Ascending aorta (tissue), 2 donors: ENCODE data around the gene PDIA3. TPM values are rescaled to one million over a fixed set of nuclear protein-coding genes. Genes with fewer than 3 reads are reported as not detected.
A peak's percentile ranks its signal among the peaks of the same experiment; 100 is the strongest.

Experiments
- DNase-seq, 2 donors: peaks; one replicate each; pipeline ENCODE4 v3.0.0-alpha.2; 2019; ENCODE audit warnings: low spot score in 2 of 2
- H3K27ac ChIP-seq, 2 donors: fragments of 200-600 bp; sonication (generic); one replicate each; pipeline ENCODE4 v1.5.1; 2016 to 2017; ENCODE audit warnings: mild to moderate bottlenecking in 1 of 2
- H3K27me3 ChIP-seq: fragments of 200-600 bp; sonication (generic); one replicate; pipeline ENCODE4 v1.5.1; 2017
- H3K36me3 ChIP-seq, 2 donors: fragments of 200-600 bp; sonication (generic); one replicate each; pipeline ENCODE4 v1.5.1; 2016
- H3K4me1 ChIP-seq, 2 donors: fragments of 200-600 bp; sonication (generic); one replicate each; pipeline ENCODE4 v1.5.1; 2016 to 2017; ENCODE audit warnings: mild to moderate bottlenecking in 1 of 2
- H3K4me3 ChIP-seq, 2 donors: fragments of 200-600 bp; sonication (generic); one replicate each; pipeline ENCODE4 v1.5.1; 2016 to 2017; ENCODE audit warnings: mild to moderate bottlenecking in 1 of 2
- H3K9me3 ChIP-seq, 2 donors: fragments of 200-600 bp; sonication (generic); one replicate each; pipeline ENCODE4 v1.5.1; 2016
- intact Hi-C: fragments of 100-400 bp; cut with DNase I; formaldehyde crosslinking; loops from one replicate; pipeline ENCODE4 v1.15.1; 2023
- total RNA-seq: library from RNA; depleted of rRNA; stranded (reverse); fragments of >200 nt; gene quantifications from one replicate; pipeline ENCODE4 v1.1.0, GENCODE V29; 2016
- TF ChIP-seq, protein P1 (sequence below), 3 experiments: fragments of 200-600 bp in 2 of 3; fragments of 450-650 bp in 1 of 3; sonication (generic) in 2 of 3; IDR thresholded peaks; one replicate each; pipeline ENCODE4 v1.5.1; 2016 to 2019; ENCODE audit warnings: antibody characterized with exemption in 3 of 3, mild to moderate bottlenecking in 1 of 3, moderate library complexity in 1 of 3

Gene PDIA3
- total RNA-seq, 1 donor from 2014 or later, result 89.1 TPM

DNA sequence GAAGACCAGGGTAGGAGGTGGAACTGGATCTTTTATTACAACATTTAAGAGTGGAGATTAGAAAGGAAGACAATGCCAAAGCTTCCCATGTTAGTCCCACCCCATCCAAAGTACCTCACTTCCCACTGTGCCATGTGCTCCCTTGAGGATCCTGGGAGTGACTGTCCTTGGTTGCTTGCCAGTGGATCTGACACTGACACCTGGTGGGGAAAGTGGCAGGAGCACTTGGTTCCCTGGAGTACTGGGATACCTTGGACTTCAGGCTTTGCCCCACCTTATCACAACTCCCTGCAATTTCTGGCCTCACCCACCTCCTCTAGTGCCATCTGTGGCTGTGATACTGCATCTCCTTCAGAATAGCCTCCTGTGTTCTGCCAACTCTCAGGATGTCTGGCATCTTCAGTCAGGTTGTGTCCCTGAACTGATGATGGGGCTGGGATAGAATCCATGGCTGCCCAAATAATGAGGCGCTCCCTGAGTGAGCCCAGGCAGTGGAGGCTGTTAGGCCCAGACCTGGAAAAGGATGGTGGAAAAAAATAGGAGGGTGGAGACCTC, 29.2 kb downstream of the PDIA3 start:
- Histone ChIP-seq H3K36me3 (peaks cover 18 to 39% of the 10 kb centered on the region in 2 donors), H3K27ac (peak overlapping the region; percentile 88 to 92), H3K4me3 (peak overlapping the region in 1 of 2 donors; percentile 73), H3K27me3 (no peaks in the 10 kb centered on the region), H3K9me3 (no peaks in the 10 kb centered on the region), H3K4me1 (peaks cover 0 to 11% of the 10 kb centered on the region in 2 donors)
- DNase-seq, result peak in 1 of 2 donors; percentile 72
- intact Hi-C loops, result loop anchor here (10.0 kb wide), 2 partner anchors 49 to 261 kb away; partner anchors contain the start of genes MAP1A, MFAP1 and WDR76
- TF ChIP-seq, protein P1, sequence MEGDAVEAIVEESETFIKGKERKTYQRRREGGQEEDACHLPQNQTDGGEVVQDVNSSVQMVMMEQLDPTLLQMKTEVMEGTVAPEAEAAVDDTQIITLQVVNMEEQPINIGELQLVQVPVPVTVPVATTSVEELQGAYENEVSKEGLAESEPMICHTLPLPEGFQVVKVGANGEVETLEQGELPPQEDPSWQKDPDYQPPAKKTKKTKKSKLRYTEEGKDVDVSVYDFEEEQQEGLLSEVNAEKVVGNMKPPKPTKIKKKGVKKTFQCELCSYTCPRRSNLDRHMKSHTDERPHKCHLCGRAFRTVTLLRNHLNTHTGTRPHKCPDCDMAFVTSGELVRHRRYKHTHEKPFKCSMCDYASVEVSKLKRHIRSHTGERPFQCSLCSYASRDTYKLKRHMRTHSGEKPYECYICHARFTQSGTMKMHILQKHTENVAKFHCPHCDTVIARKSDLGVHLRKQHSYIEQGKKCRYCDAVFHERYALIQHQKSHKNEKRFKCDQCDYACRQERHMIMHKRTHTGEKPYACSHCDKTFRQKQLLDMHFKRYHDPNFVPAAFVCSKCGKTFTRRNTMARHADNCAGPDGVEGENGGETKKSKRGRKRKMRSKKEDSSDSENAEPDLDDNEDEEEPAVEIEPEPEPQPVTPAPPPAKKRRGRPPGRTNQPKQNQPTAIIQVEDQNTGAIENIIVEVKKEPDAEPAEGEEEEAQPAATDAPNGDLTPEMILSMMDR (IDR thresholded peaks at IDR 0.05), result no peak

GRCh38 chr15:43776101-43776717, 30.0 kb downstream of the PDIA3 start:
- no peak for DNase-seq

DNA sequence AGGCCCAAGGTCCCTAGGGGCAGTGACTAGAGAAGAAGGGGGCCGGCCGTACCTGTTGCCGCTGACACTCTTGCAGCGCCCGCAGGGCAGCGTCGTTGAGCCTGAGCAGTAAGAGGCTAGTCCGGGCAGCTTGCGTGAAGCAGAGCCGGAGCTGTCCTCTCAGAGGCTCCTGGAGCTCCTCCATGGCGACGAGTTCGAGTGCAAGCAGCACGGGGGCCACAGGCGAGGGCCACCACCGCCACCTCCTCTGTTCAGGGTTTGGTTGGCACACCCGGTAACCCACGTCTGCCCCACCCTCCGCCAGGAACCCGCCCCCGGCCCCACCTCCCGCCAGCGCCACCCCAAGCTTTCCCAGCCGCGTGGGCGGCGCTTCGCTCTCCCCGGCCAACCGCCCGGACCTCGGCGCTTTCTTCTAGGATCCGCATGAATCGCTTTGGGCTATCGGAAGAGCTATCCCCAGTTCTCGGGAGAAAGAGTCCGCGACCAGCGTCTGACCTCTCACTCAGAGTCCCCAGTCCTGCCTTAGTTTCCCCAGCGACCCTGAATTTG, 30.6 kb downstream of the PDIA3 start, which contains the start of gene ELL3:
Gene ELL3, minus strand, starts transcription at position 249 of the 549 bp plus-strand sequence. Its CDS starts 65 bp downstream, at position 184.
- TF ChIP-seq, protein P1 (IDR thresholded peaks at IDR 0.05), result no peak
- Histone ChIP-seq H3K4me3 (peak within 1 kb of the TSS; percentile 57 to 73), H3K27me3 (no peaks in the 10 kb centered on the region), H3K27ac (peak within 1 kb of the TSS; percentile 88 to 92), H3K36me3 (peaks cover 6 to 26% of the 10 kb centered on the region in 2 donors), H3K4me1 (peaks cover 0 to 11% of the 10 kb centered on the region in 2 donors), H3K9me3 (no peaks in the 10 kb centered on the region)
- intact Hi-C loops, result loop anchor here (1.0 to 10.0 kb wide), 3 partner anchors 16 to 262 kb away; partner anchors contain the start of genes MAP1A, MFAP1, SERF2 and WDR76
- DNase-seq, result peak; percentile 32 to 88

More at GRCh38 chr15:43776101-43776717, 30.0 kb downstream of the PDIA3 start:
- H3K4me1 ChIP-seq, result peaks cover 0 to 11% of the 10 kb centered on the region in 2 donors
- H3K27me3 ChIP-seq, result no peaks in the 10 kb centered on the region
- H3K9me3 ChIP-seq, result no peaks in the 10 kb centered on the region
- H3K36me3 ChIP-seq, result peaks cover 11 to 32% of the 10 kb centered on the region in 2 donors
- H3K4me3 ChIP-seq, result peak overlapping the region; percentile 57 to 73
- TF ChIP-seq, protein P1 (IDR thresholded peaks at IDR 0.05), result no peak
- intact Hi-C loops, result loop anchor here (10.0 kb wide), 2 partner anchors 49 to 261 kb away; partner anchors contain the start of genes MAP1A, MFAP1 and WDR76
- peak overlapping the region; percentile 88 to 92 for H3K27ac ChIP-seq

DNA sequence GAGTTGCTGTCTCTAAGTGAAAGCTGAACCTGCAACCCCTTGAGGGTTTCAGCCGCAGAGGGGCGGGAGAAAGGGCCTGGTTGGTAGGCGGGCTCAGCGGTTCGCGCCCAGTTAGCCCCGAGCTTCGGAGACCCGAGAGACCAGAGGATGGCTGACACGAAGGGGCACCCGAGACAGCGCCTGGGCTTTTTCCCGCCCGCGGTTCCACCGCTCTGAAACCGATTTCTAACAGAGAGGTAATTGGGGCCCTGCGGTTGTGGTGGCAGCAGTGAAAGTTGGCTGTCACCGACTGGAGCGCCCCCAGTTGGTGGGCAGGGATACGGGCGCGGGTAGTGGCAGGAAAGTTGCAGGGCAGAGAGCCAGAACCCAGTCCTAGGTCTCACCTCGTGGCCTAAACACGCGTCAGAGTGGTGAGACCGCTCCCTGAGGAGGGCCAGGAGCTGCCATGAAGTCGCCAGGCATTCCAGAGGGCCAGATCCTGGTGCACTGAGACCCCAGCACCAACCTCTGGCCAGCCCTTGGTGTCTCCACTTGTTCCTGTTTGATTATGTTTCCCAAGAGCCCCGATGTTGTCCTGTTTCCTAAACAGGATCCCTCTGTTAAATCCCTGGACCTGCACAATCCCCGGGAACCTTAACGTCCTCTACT, 31.2 kb downstream of the PDIA3 start:
- no peaks in the 10 kb centered on the region for H3K27me3 ChIP-seq
- intact Hi-C loops, result loop anchor here (1.0 to 10.0 kb wide), 3 partner anchors 15 to 263 kb away; partner anchors contain the start of genes MAP1A, MFAP1, SERF2 and WDR76
- peak overlapping the region; percentile 57 to 73 for H3K4me3 ChIP-seq
- peak overlapping the region; percentile 88 to 92 for H3K27ac ChIP-seq
- H3K4me1 ChIP-seq, result peaks cover 0 to 11% of the 10 kb centered on the region in 2 donors
- H3K36me3 ChIP-seq, result peaks cover 1 to 20% of the 10 kb centered on the region in 2 donors
- TF ChIP-seq, protein P1 (IDR thresholded peaks at IDR 0.05), result peak; percentile 79 to 87 (median 84)
- H3K9me3 ChIP-seq, result no peaks in the 10 kb centered on the region
- DNase-seq, result peak; percentile 53 to 91

DNA sequence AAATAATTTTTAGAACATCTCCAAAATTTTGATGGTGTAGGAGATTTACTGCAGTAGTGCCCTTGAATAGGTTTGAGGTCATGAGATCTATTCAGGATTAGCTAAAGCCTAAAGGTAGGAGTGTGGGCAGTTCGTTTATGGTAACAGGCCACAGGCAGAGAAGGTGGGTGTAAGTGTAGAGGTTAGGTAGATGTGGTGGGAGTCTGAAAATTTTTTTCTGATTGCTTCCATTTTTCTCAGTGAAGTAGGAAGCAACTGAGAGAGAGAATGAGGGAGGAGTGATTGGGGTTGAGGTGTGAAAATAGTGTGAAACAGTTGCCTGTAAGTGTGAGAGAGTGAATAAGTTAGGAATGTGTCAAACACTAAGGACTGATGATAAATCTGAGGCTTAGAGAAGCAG, 32.8 kb downstream of the PDIA3 start:
- intact Hi-C loops, result loop anchor here (10.0 kb wide), 2 partner anchors 46 to 264 kb away; partner anchors contain the start of genes MAP1A, MFAP1 and WDR76
- DNase-seq, result no peak

More for the DNA sequence above, 32.8 kb downstream of the PDIA3 start:
- H3K27me3 ChIP-seq, result no peaks in the 10 kb centered on the region
- no peak overlapping the region for H3K4me3 ChIP-seq
- peaks cover 0 to 11% of the 10 kb centered on the region in 2 donors for H3K4me1 ChIP-seq
- H3K9me3 ChIP-seq, result no peaks in the 10 kb centered on the region
- H3K27ac ChIP-seq, result no peak overlapping the region
- H3K36me3 ChIP-seq, result peaks cover 0 to 3% of the 10 kb centered on the region in 2 donors
- TF ChIP-seq, protein P1 (IDR thresholded peaks at IDR 0.05), result no peak
